Brain microvascular endothelial cell (primary cell): ENCODE measurements around the gene DEFB131A.
"Not testable (repeated sequence)": the region's sequence is repeated elsewhere in the genome, so short reads cannot be mapped to it uniquely, and the experiment has no call there.

Experiments used
- DNase-seq: peaks from one replicate; pipeline ENCODE4 v3.0.0-alpha.2; 2020
- H3K27ac ChIP-seq: fragments of 250-450 bp; sonication (Bioruptor Pico); 2 replicates; pipeline ENCODE4 v1.5.1; 2020; ENCODE audit warnings: mild to moderate bottlenecking, moderate library complexity
- H3K27me3 ChIP-seq: fragments of 250-450 bp; sonication (Bioruptor Pico); replicated peaks from 2 replicates; pipeline ENCODE4 v1.5.1; 2020; ENCODE audit warnings: mild to moderate bottlenecking
- H3K36me3 ChIP-seq: fragments of 250-450 bp; sonication (Bioruptor Pico); replicated peaks from 2 replicates; pipeline ENCODE4 v1.5.1; 2020; ENCODE audit warnings: mild to moderate bottlenecking
- H3K4me3 ChIP-seq: 2 replicates; pipeline ENCODE4 v1.5.1; 2011; ENCODE audit warnings: low read depth, mild to moderate bottlenecking, control low read depth, low read length, moderate library complexity
- in situ Hi-C: cut with HindIII; loops from 2 replicates; pipeline ENCODE4 v1.10.0; 2017; ENCODE audit warnings: low sequenced_read_pairs, low pct_ligation_motif_present

DEFB131A gene

DNA sequence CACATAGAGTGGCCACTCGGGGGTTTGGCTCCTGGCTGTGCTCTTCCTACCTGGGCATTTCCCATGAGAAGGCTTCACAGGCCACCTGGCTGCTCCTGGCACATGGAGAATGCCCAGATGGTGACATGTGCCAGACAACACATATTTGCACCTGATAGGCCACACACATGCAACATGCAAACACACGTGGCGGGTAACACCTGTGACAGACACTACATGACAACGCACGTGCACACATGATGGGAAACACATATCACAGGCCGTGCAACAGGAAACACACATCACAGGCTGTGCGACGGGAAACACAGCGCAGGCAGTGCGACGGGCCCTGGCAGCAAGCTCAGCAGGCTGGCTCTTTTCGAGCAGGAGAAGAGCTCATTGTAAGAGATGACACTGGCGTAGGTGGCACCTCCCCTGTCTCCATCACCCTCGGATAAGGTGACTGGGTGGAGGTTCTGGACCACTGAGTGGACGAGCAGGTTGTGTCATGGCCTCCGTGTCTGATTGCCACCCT lies 55.8 kb downstream of the DEFB131A start:
- H3K4me3 ChIP-seq, H3K27ac ChIP-seq, H3K27me3 ChIP-seq, H3K36me3 ChIP-seq, in situ Hi-C loops, DNase-seq: not testable (repeated sequence)
